Effector memory CD4-positive, alpha-beta T cell (primary cell): ENCODE results near the gene ABAT.

Experiments
- DNase-seq, 3 donors: peaks; one replicate each; pipeline ENCODE4 v3.0.0-alpha.2; 2020
- H3K27ac ChIP-seq: 2 replicates; pipeline ENCODE4 v1.7.0; 2013; ENCODE audit warnings: mild to moderate bottlenecking, low read length, moderate library complexity; ENCODE audit not compliant: insufficient read depth, poor library complexity, severe bottlenecking
- H3K27me3 ChIP-seq: replicated peaks from 2 replicates; pipeline ENCODE4 v1.7.0; 2013; ENCODE audit warnings: mild to moderate bottlenecking, low read length; ENCODE audit not compliant: insufficient read depth, control insufficient read depth, poor library complexity, severe bottlenecking
- H3K36me3 ChIP-seq: 2 replicates; pipeline ENCODE4 v1.7.0; 2013; ENCODE audit warnings: mild to moderate bottlenecking, low read length, moderate library complexity; ENCODE audit not compliant: control insufficient read depth, insufficient read depth
- H3K4me1 ChIP-seq: 2 replicates; pipeline ENCODE4 v1.7.0; 2013; ENCODE audit warnings: low read length, mild to moderate bottlenecking; ENCODE audit not compliant: control insufficient read depth, insufficient read depth, poor library complexity, severe bottlenecking
- H3K4me3 ChIP-seq: 2 replicates; pipeline ENCODE4 v1.7.0; 2013; ENCODE audit warnings: low read length, low read depth, mild to moderate bottlenecking; ENCODE audit not compliant: insufficient read depth, poor library complexity, severe bottlenecking
- H3K9me3 ChIP-seq: 2 replicates; pipeline ENCODE4 v1.7.0; 2013; ENCODE audit warnings: mild to moderate bottlenecking, low read length, moderate library complexity; ENCODE audit not compliant: control insufficient read depth

ABAT gene

DNA sequence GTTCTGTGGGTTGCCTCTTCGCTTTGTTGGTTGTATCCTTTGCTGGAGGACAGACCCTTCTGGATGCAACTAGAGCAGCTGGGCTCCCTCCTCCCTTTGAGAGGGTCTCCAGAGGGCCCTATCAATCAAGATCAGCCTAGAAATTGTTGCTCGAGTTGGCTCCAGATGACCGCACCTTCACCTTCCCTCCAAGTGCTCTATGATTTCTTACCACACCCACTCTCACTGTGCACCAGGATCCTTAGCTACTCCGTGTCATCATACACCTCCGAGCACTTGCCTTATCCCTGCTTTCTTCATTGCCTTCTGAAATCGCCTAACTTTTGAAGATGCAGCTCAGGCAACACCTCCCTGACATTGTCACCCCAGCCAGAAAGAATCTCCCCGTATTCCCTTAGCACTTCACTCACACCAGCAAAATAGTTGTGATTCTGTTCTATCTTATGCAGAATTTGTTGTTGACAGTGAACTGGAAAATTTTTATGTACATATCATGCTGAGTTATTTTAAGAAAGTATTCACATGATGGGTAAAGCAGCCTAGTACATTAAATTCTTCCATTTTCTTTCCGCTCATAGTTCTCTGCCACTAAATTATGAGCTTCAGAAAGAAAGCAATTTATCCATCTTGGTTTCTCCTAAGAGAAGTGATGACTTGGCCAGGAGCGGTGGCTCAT lies 52.9 kb downstream of the ABAT start:
- no peaks in the 10 kb centered on the region for H3K36me3 ChIP-seq
- H3K27ac ChIP-seq, result no peak overlapping the region
- no peaks in the 10 kb centered on the region for H3K4me1 ChIP-seq
- H3K9me3 ChIP-seq, result no peaks in the 10 kb centered on the region
- H3K4me3 ChIP-seq, result no peak overlapping the region
- DNase-seq, result no peak
- no peaks in the 10 kb centered on the region for H3K27me3 ChIP-seq

DNA sequence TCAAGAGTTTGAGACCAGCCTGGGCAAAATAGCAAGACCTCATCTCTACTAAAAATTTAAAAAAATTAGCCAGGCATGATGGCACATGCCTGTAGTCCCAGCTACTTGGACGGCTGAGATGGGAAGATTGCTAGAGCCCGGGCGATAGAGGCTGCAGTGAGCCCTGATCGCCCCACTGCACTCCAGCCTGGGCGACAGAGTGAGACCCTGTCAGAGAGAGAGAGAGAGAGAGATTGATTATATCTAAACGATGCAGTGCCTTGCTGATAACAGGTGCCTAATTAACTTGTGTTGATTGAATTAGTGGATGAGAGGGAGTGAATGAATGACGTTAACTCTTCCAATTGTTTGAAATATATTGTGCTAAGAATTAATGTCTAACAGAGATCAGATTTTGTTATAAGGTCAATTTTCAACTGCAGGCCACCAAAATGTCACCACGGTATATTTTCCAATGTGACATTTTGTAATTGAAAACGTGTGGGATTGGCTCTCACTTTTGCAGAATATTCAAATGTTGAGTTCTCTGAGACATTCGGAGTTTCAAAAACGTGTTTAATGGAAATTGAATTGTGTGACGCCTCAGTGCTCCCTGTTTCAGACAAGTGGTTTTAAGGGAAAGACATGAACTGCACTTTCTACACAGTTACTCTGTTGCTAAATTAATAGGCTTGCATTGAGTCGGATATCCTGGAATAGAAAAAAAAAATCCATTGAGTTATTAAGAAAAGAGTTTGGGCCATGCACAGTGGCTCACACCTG lies 53.6 kb downstream of the ABAT start:
- H3K4me1 ChIP-seq, result no peaks in the 10 kb centered on the region
- H3K36me3 ChIP-seq, result no peaks in the 10 kb centered on the region
- no peaks in the 10 kb centered on the region for H3K9me3 ChIP-seq
- no peaks in the 10 kb centered on the region for H3K27me3 ChIP-seq
- no peak for DNase-seq
- no peak overlapping the region for H3K27ac ChIP-seq
- no peak overlapping the region for H3K4me3 ChIP-seq

DNA sequence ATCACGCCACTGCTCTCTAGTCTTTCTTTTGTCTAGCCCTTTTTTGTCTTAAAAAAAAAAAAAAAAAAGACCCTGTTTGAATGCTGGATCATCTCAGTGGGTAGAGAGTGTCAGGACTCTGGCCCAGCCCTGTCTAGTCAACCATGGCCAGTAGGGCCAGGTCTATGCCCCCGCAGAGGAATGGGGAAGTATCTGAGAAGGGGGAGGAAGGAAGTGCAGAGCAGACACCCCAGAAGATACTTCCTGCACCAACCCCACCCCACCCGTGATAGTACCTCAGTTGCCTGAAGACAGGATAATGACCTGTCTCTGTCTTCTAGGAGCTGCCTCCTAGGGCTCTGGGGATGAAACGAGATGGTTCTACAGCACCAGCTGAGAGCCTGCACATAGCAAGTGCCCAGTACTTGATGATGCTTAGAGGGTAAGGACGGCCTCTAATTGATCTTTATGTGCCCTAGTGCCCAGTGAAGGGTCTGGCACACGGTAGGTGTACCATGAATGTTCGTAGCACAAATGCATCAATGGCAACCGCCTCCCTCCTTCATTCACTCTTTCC lies 55.4 kb downstream of the ABAT start:
- H3K36me3 ChIP-seq, result no peaks in the 10 kb centered on the region
- H3K27me3 ChIP-seq, result no peaks in the 10 kb centered on the region
- H3K27ac ChIP-seq, result no peak overlapping the region
- no peak overlapping the region for H3K4me3 ChIP-seq
- no peaks in the 10 kb centered on the region for H3K9me3 ChIP-seq
- H3K4me1 ChIP-seq, result no peaks in the 10 kb centered on the region
- no peak for DNase-seq

DNA sequence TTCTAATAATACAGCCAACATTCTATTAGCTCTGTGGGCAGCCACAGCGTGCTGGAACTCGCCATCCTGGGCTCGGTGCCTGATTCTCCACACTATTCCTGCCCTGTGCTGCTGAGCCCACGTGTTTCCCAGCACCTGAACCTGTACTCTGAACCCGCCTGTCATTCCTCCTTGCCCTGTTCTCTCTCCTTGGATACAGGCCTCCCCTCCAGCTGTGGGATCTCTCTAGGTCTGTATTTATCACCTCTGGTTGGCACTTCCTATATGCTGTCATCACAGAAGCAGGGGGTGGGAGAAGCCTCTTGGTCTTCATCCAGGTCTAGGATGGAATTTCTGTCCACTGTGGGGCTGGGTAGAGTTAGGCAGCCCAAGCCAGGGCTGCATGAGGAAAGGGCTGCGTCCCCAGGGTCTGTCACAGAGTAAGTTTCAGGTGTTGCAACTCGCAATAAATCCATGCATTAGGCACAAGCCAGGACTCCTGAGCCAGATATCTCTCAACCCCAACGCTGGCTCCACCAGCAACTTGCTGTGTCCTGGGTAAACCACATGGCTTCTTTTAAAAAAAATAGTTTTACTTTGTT lies 56.0 kb downstream of the ABAT start:
- Histone ChIP-seq H3K27me3 (no peaks in the 10 kb centered on the region), H3K9me3 (no peaks in the 10 kb centered on the region), H3K4me1 (no peaks in the 10 kb centered on the region), H3K36me3 (no peaks in the 10 kb centered on the region), H3K27ac (no peak overlapping the region), H3K4me3 (no peak overlapping the region)
- DNase-seq, result no peak

DNA sequence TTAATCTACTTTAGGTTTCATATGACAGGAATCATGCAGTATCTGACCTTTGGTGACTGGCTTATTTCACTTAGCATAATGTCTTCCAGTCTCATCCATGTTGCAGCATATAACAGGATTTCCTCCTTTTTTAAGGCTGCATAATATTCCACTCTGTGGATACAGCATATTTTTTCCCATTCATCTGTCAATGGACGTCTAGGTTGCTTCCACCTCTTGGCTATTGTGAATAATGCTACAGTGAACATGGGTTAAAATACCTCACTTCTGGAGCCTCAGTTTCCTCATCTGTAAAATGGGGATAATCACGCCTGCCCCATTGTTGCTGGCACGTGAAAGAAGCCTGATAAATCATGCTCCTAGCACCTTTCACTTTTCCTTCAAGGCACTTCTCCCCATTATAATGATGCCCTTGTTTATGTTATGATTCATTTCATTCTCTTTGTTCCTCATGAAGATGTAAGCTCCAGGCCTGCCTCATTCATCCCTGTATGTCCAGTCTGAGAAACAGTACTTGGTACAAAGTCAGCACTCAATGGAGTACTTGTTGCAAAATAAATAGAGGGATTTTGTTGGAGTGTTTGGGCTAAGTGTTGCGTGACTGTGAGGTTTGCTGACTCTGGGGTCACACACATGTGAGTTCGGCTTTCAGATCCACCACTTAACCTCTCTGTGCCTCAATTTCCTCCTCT lies 59.6 kb downstream of the ABAT start:
- Histone ChIP-seq H3K9me3 (no peaks in the 10 kb centered on the region), H3K27ac (no peak overlapping the region), H3K4me1 (no peaks in the 10 kb centered on the region), H3K27me3 (no peaks in the 10 kb centered on the region), H3K4me3 (no peak overlapping the region), H3K36me3 (no peaks in the 10 kb centered on the region)
- no peak for DNase-seq

DNA sequence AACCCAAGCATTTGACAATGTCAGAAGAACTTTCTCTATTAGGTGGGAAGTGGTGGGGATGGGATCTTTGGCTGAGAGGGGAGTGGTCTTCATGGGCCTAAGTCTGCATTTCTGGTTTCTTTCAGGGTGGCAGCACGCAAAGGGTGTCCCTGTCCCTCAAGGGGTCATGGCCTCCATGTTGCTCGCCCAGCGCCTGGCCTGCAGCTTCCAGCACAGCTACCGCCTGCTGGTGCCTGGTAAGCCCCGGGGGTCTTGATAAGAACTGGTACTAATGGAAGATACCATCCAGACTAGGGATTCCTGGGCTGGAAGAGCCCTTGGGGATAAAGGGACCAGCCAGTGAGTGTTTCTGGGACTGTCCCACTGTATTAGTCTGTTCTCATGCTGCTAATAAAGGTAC lies 61.2 kb downstream of the ABAT start:
- Histone ChIP-seq H3K4me3 (no peak overlapping the region), H3K4me1 (no peaks in the 10 kb centered on the region), H3K9me3 (no peaks in the 10 kb centered on the region), H3K27ac (no peak overlapping the region), H3K36me3 (no peaks in the 10 kb centered on the region), H3K27me3 (no peaks in the 10 kb centered on the region)
- no peak for DNase-seq

DNA sequence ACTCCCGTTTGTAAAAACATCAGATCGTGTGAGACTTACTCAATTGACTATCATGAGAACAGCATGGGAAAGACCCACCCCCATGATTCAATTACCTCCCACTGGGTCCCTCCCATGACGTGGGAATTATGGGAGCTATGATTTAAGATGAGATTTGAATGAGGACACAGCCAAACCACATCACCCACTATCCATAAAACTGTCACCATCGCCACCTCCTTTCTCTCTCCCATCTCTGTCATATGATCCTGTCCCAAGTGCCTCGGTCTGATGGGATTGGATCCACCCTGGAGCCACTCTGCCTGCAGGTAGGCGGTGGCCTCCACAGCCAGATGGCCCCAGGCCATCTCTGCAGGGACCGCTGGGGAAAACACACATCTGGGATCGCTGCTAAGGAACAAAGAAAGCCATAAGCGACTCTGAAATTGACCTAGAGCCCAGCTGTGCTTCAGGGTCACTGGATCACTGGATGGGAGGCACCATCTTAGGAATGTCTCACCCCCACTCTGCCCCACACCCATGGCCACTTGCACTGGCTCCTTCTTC lies 61.8 kb downstream of the ABAT start:
- H3K4me3 ChIP-seq, result no peak overlapping the region
- no peak for DNase-seq
- H3K9me3 ChIP-seq, result no peaks in the 10 kb centered on the region
- H3K36me3 ChIP-seq, result no peaks in the 10 kb centered on the region
- no peak overlapping the region for H3K27ac ChIP-seq
- H3K4me1 ChIP-seq, result no peaks in the 10 kb centered on the region
- no peaks in the 10 kb centered on the region for H3K27me3 ChIP-seq

DNA sequence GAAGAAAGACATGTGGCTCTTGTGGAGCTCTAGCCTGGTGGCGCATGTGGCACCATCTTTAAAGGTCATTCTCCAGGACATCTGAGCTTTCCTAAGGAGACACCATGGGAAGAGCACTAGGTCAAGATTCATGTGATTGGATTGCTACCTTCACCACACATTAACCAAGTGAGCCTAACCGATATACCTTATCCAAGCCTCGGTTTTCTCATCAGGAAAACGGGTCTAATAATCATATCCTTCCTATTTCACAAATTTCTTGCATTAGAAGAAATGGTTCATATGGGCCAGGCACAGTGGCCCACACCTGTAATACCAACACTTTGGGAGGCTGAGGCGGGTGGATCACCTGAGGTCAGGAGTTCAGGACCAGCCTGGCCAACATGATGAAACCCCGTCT lies 64.7 kb downstream of the ABAT start:
- DNase-seq, result no peak
- no peaks in the 10 kb centered on the region for H3K9me3 ChIP-seq

DNA sequence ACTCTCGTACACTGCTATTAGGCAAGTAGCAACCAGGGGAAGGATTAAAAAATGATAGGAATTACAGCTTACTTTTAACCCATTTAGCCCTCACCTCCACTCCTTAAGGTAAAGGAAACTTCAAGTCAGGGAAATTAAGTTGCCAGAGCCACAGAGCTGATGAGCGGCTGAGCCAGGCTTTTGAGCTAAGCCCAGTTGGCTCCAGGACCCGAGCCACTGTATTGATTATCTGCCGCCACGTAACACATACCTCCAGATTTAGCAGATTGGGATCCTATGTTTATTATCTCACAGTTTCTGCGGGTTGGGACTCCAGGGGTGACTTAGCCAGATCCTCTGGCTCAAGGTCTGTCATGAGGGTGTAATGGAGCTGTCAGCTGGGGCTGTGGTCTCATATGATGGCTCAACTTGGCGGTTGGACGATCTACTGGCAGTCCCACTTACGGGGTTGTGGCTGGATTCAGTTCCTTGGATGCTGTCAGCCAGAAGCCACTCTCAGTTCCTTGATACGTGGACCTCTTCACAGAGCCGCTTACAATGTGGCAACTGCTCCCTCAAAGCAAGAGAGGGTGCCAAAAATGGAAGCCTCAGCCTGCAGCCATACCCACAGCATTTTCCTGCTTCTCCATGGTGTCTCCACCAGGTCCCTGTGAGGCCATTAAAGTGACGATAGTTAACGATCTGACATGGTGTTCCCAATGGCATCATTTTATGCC lies 65.7 kb downstream of the ABAT start:
- Histone ChIP-seq H3K36me3 (no peaks in the 10 kb centered on the region), H3K4me1 (no peaks in the 10 kb centered on the region), H3K27ac (no peak overlapping the region), H3K4me3 (no peak overlapping the region), H3K27me3 (no peaks in the 10 kb centered on the region), H3K9me3 (no peaks in the 10 kb centered on the region)
- no peak for DNase-seq

More for the DNA sequence above, 64.7 kb downstream of the ABAT start:
- H3K36me3 ChIP-seq, result no peaks in the 10 kb centered on the region
- H3K27me3 ChIP-seq, result no peaks in the 10 kb centered on the region
- no peaks in the 10 kb centered on the region for H3K4me1 ChIP-seq
- no peak overlapping the region for H3K27ac ChIP-seq
- no peak overlapping the region for H3K4me3 ChIP-seq
